Stimulated activated CD4-positive, alpha-beta T cell treated with anti-CD3 and anti-CD28 coated beads, TNF-alpha, amount 100 ng/mL, for 24 hours (primary cell): ENCODE results near the gene GPNMB.

Source experiments
- DNase-seq, 3 experiments: peaks; one replicate each; pipeline ENCODE4 v3.0.0-alpha.2; 2020; ENCODE audit warnings: low read depth in 3 of 3

Gene GPNMB

DNA sequence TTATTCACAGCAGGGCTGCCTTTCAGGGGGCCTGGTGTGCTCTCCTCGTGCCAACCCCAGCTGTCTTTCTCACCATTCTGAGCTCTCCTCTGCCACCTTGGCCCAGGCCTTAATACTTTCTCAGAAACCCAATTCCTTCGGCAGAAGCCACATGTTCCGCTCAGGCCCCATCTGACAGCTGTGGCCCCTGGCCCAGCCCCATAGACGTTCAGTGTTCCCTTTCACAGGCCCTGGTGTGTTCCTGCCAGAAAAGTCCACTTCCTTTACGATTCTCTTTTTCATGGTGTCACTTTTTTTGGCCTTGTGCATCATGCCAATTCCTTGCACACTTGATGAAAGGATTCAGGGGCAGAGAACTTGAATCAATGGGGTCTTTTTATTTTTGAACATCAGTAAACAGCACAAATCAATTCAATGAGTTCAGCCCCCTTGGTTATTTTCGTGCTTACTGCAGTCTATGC, 15.9 kb upstream of the GPNMB start:
- no peak for DNase-seq

- DNase-seq = no peak
Observed at GRCh38 chr7:23232966-23233365, 13.6 kb upstream of the GPNMB start.

DNA sequence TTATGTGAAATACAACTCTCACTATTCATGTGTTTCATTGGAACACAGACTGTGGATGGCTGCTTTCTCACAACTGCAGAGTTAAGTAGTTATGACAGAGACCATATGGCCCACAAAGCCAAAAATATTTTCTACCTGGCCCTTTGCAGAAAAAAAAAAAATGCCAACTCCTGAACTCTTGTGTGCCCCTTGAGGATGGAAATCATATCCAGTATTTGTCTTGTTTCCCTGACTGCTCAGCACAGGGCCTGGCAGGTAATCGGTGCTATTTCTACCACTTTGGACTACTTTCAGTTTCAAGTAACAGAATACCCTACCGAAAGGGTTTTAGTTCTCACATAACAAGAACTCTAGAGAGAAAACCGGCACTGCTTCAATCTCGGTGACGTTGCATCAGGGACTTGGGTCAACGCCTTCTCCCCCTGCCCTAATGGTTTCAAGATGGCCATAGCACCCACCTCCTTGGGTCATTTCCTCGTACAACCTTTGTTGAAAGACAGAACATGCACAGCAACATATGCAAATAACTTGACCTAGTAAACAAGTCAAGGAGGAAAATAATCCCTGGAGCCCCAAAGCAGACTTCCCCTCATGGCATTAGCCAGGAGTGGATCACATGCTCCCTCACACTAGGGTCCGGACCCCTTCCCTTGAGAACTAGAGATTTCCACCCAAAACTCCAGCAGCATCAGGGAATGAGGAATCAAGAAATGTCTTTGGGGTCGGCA, 11.8 kb upstream of the GPNMB start:
- DNase-seq = no peak

GRCh38 chr7:23235813-23236221, 10.8 kb upstream of the GPNMB start:
- DNase-seq = no peak

DNA sequence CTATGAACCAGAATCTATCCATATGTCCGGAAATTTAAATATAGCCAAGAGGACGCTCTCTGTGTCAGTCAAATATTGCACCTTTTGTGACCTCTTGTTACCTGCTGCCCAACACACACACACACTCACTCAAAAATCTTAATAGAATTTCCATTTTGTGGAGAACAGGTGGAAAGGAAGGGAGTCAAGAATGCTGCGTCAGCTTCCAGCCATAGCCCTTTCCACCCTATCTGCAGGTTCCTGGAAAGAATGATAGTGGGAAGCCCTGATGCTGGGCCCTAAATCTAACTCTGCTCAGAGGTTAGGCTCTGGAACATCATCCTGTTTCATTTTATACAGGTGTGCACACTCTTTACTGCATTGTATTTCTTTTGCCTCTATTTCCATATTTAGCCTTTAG, 9.6 kb upstream of the GPNMB start:
- DNase-seq = no peak

GRCh38 chr7:23238983-23239652, 7.5 kb upstream of the GPNMB start:
- no peak for DNase-seq

DNA sequence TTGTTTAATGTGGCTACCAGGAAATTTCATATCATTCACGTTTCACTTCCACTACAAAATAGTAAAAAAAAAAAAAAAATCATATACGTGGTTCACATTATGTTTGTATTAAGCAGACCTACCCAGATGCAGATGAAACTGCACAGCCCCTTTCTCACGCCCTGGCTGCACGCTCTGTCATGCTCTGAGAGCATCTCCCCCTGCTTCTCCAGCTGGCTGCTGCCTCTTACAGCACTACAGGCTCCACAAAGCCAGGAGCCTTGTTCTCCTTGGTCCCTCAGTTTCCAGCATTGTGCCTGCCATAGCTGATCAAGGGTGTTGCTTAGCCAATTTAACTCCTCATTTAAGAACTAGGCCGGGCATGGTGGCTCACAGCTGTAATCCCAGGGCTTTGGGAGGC, 6.9 kb upstream of the GPNMB start:
- DNase-seq = no peak

- DNase-seq = no peak
Observed at GRCh38 chr7:23242321-23242720, 4.3 kb upstream of the GPNMB start.

DNA sequence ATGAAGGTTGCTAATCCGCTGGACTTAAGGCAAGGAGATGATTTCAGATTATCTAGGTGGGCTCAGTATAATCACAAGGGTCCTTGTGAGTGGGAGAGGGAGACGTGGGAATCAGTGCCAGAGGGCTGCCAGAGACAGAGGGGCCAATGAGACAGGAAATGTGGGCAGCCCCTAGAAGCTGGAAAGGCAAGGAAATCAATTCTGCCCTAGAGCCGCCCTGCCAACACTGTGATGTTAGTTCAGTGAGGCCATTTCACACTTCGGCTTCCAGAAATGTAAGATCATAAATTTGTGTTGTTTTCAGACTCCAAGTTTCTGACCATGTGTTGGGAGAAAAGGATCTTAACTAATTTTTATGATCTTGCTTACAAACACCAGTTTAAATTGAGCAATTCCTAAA, 3.6 kb upstream of the GPNMB start:
- DNase-seq = no peak

DNA sequence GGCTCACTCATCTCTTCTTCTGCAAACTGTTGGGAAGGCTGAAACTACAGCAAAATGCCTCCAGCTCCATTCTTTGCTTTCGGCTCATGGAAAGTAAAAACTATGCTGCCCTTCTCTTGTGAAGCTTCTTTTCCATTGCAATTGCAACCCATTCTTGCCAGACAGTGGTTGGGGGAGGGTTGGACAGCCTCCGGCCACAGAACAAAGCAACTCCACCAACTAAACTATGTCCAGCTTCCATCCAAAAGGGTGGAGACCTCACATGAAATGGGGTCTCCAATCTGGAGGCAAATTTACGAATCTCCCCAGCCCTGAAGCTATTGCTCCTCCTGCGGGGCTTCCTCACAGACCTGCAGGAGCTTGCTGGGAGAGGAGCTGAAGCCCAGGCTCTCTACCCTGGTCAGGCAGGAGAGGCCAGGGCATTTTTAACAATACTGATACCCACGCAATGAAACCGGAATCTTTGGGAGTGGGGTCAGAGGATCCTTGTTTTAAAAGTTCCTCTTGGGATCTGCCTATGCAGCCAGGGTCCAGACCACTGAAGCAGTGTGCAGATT, 549 bp downstream of the GPNMB start:
- no peak for DNase-seq

DNA sequence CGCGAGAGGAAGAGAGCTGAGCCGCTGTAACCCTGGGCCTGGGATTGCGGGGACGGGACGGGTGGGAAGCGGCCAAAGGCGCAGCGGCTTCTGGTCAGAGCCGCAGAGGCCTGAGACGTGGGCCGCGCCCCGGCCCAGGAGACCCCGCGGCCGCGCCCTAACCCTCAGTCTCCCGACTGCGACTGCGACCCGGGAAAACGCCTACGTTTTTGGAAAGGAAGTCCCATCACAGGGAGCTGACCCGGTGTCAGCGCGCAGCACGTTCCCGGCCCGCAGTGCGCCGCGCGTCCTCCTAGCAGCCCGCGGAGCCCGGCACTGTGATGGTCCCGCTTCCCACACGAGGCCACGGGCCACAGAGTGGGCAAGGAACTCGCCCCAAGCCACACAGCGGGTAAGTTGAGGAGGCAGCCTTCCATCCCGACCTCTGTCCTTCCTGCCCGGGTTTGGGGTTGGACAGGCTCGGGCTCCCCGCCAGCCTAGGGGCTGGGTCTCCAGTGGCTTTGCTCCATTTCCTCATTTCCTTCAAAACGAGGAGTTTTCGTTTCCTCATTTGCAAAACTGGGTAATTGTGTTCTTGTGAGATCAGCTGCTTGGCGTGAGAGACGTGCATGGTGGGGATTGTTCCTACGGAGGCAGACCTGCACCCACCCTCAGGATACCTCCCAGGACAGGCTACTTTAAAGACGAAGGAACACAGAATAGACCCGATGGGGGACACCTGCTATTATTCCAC, 1.2 kb downstream of the GPNMB start:
- DNase-seq = no peak

DNA sequence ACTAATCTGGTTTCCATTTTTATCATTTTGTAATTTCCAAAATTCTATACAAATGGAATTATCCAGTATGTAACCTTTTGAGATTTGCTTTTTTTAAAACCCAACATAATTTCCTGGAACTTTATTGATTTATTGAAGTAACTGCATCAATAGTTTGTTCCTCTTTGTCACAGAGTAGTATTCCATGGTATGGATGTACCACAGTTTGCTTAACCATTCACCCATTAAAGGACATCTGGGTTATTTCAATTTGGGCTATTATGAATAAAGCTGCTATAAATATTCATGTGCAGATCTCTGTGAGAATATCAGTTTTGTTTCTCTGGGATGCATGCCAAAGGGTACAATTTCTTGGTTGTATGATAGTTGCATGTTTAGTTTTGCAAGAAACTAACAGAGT, 2.9 kb downstream of the GPNMB start:
- DNase-seq = no peak

DNA sequence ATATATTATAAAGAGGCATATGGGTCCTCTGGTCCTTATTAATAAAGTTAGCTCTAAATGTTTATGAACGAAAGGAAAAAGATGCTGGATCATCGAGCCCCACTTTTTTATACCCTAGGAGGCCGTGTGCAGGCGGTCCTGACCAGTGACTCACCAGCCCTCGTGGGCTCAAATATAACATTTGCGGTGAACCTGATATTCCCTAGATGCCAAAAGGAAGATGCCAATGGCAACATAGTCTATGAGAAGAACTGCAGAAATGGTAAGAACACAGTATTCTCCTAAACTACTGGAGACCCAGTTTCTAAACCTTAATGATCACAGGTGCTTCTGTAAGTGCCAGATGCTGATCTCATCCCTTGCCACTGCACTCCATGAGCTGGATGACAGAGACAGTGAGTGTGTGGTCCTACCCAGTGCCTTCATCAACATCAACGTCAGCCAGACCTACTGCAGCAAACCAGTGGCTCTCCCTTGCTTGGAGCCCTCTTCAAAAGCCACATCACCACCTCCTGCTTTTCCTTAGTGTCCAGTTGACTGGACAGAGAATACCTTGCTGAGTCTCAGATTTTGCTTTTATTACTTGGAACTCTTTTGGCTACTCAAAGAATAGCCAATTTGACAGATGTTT, 7.6 kb downstream of the GPNMB start:
- DNase-seq = no peak

- no peak for DNase-seq
Observed at GRCh38 chr7:23256731-23257130, 10.2 kb downstream of the GPNMB start.

GRCh38 chr7:23260371-23260770, 13.8 kb downstream of the GPNMB start:
- DNase-seq = no peak

DNA sequence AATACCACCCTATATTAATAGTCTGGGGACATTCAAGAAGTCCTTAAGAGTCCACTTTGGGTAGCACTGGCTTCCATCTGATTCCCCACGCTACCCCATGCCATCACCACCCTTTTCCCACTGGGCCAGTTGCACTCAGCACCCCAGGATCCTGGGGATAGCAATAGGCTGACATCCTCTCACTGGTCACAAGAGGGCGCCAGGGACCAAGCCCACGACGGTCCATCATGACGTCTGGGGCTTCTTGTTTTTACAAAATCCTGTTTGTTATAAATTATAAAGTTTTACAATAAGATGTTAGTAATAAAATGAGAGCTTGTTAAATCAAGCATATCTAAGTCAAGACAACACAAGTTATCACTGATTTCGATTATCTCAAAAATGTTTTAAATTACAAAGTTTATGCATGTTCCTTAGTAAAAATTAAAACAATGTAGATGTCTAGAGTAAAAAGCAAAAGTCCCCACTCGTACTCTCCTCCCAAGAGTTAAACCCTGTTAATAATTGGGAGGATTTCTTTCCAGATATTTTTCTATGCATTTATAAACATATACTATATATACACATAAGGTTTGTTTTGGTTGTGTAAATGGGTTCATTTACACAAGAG, 15.4 kb downstream of the GPNMB start:
- peak; percentile 7 to 49 (median 18) for DNase-seq

DNA sequence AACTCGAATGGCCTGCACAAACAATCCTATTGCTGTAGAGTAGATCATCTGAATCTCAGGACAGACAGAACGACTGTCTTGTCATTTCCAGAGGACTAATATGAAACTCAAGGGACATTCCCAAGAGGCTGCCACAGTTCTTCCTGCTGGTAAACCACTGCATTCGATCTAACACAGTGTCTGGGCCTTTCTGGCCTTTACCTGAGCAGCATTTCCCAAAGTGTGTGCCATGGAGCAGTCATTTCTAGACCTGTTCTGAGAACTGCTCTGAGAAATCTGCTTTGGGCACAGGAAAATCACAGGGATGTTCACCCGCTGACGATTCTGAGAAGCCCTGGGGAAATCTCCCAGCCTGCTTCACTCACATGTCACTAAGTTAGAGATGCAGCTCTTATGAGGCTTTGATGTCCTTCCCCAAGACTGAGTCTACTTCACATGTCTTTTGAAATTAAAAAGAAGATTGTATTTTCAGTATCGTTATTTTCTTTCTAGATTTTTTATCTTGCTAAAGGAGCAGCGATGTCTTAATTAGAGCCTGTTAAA, 18.4 kb downstream of the GPNMB start:
- no peak for DNase-seq

- DNase-seq = no peak
Observed at GRCh38 chr7:23266918-23267317, 20.3 kb downstream of the GPNMB start.

GRCh38 chr7:23267357-23267756, 20.8 kb downstream of the GPNMB start:
- DNase-seq = no peak

DNA sequence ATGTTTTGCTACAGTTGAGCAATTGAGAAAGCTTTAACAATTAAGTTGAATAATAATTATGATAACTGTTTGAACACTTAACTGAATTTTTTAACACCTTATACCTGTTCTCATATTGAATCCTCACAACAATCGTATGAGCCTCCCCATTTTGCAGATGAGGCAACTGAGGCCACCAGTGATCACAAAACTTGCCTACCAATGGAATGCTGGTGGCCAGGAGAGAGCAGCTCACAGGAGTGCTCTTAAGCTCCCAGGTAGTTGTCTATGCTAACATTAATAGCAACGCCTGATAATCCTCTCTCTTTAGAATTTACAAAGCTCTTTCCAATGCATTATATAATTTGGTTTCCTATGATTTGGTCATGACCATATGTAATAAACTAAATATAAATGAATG, 21.6 kb downstream of the GPNMB start:
- DNase-seq = no peak

- no peak for DNase-seq
Observed at GRCh38 chr7:23268746-23269145, 22.2 kb downstream of the GPNMB start.
